HepG2 (cell line): ENCODE measurements around the gene CAPN3. TPM values are rescaled to one million over a fixed set of nuclear protein-coding genes. Genes with fewer than 3 reads are reported as not detected.

ENCODE experiments used
- ATAC-seq: fragments of 200-7000 bp; cut with Tn5 transposase; 3 replicates; pipeline ENCODE4 v1.9.1; 2020; ENCODE audit warnings: mild to moderate bottlenecking, moderate library complexity
- BruUV-seq: library from RNA; stranded (reverse); fragments of 400-500 nt; replicated peaks from 2 replicates; lab custom pipeline; 2021; lab: Mats Ljungman, UMichigan
- CTCF ChIA-PET: fragments of 300-600 bp; formaldehyde crosslinking; extraction: SDS; loops from one replicate; lab custom pipeline; 2021; ENCODE audit warnings: low total read pairs, inconsistent platforms, low intra/inter-chr PET ratio; lab: Yijun Ruan, JAX
- POLR2A ChIA-PET: fragments of 350-600 bp; sonication (Branson Sonifier 250); formaldehyde crosslinking; loops from one replicate; lab custom pipeline; 2020; ENCODE audit warnings: antibody characterized with exemption, inconsistent platforms; lab: Yijun Ruan, JAX
- DNase-seq: peaks from one replicate; pipeline ENCODE4 v3.0.0-alpha.2; 2015; ENCODE audit warnings: low spot score
- FAIRE-seq: peaks from 3 replicates; lab custom pipeline; 2011; peaks lifted over from hg19 to GRCh38; lab: Jason Lieb, UNC
- H2AFZ ChIP-seq: one replicate; pipeline ENCODE4 v1.6.1; 2011; ENCODE audit warnings: low read length, inconsistent platforms
- H3K27ac ChIP-seq: fragments of 300-600 bp; 3 replicates; pipeline ENCODE4 v1.8.0; 2011; ENCODE audit warnings: mixed run types, mild to moderate bottlenecking, mixed read lengths, low read length, inconsistent platforms; ENCODE audit not compliant: insufficient read depth; ENCODE audit errors: extremely low read length
- H3K27me3 ChIP-seq, 2 experiments: fragments of 200-600 bp in 1 of 2; 2 replicates in 1 of 2; 3 replicates in 1 of 2; pipeline versions ENCODE4 v1.6.0 to v1.8.0; 2011; ENCODE audit warnings: low read length in 2 of 2, mild to moderate bottlenecking in 2 of 2, moderate library complexity in 2 of 2, inconsistent platforms in 1 of 2; ENCODE audit not compliant: insufficient read depth in 2 of 2, control insufficient read depth in 1 of 2
- H3K36me3 ChIP-seq, 2 experiments: fragments of 200-600 bp in 1 of 2; replicated peaks in 1 of 2; 2 replicates in 1 of 2; 3 replicates in 1 of 2; pipeline versions ENCODE4 v1.5.1 to v1.8.0; 2011; ENCODE audit warnings: low read length in 2 of 2, inconsistent platforms in 1 of 2; ENCODE audit not compliant: insufficient read depth in 2 of 2, control insufficient read depth in 1 of 2
- H3K4me1 ChIP-seq: 2 replicates; pipeline ENCODE4 v1.5.1; 2012; ENCODE audit warnings: low read length, inconsistent platforms; ENCODE audit not compliant: insufficient read depth
- H3K4me2 ChIP-seq: 2 replicates; pipeline ENCODE4 v1.6.0; 2011; ENCODE audit warnings: low read depth, low read length, inconsistent platforms
- H3K4me3 ChIP-seq, 3 experiments: fragments of 200-600 bp in 1 of 3; sonication (generic), shearing (Covaris generic) in 1 of 3; replicated peaks in 1 of 3; 2 replicates each; pipeline ENCODE4 v1.5.1; 2011 to 2016; ENCODE audit warnings: low read length in 3 of 3, inconsistent platforms in 2 of 3, low read depth in 2 of 3, mild to moderate bottlenecking in 2 of 3, control low read depth in 1 of 3, mixed read lengths in 1 of 3; ENCODE audit not compliant: insufficient read depth in 1 of 3
- H3K79me2 ChIP-seq: one replicate; pipeline ENCODE4 v1.6.1; 2011; ENCODE audit warnings: low read length, inconsistent platforms; ENCODE audit not compliant: insufficient read depth
- H3K9ac ChIP-seq: 2 replicates; pipeline ENCODE4 v1.6.0; 2011; ENCODE audit warnings: mild to moderate bottlenecking, low read depth, low read length, inconsistent platforms; ENCODE audit not compliant: insufficient read depth
- H3K9me3 ChIP-seq: 2 replicates; pipeline ENCODE4 v1.5.1; 2012; ENCODE audit warnings: mild to moderate bottlenecking, low read length
- H4K20me1 ChIP-seq: 2 replicates; pipeline ENCODE4 v1.6.0; 2011; ENCODE audit warnings: inconsistent platforms, mild to moderate bottlenecking, low read length, moderate library complexity; ENCODE audit not compliant: insufficient read depth
- ATF7 ChIP-seq, 2 experiments: fragments of 450-650 bp in 1 of 2; sonication (generic) in 1 of 2; formaldehyde crosslinking in 1 of 2; IDR thresholded peaks; 2 replicates each; pipeline versions ENCODE4 v1.4.0 to v1.6.1; 2016 to 2020; ENCODE audit warnings: antibody characterized with exemption in 1 of 2, mild to moderate bottlenecking in 1 of 2, missing genetic modification reagents in 1 of 2
- DNMT3B ChIP-seq: conservative IDR thresholded peaks from 2 replicates; pipeline ENCODE4 v1.6.1; 2016; ENCODE audit warnings: missing biosample characterization, control low read depth
- FLYWCH1 ChIP-seq: sonication (generic); formaldehyde crosslinking; IDR thresholded peaks from 2 replicates; pipeline ENCODE4 v1.8.1; 2023; ENCODE audit warnings: mild to moderate bottlenecking, missing genetic modification reagents
- GABPA ChIP-seq, 2 experiments: IDR thresholded peaks; 2 replicates each; pipeline ENCODE4 v1.6.1; 2011 to 2016; ENCODE audit warnings: low read depth in 2 of 2, low read length in 1 of 2, missing biosample characterization in 1 of 2, missing genetic modification characterization in 1 of 2
- GFI1 ChIP-seq: sonication (generic); formaldehyde crosslinking; IDR thresholded peaks from 2 replicates; pipeline ENCODE4 v1.5.0; 2020; ENCODE audit warnings: missing genetic modification reagents, mild to moderate bottlenecking, borderline replicate concordance
- HIVEP1 ChIP-seq: sonication (generic); formaldehyde crosslinking; IDR thresholded peaks from 2 replicates; pipeline ENCODE4 v1.4.0; 2020; ENCODE audit warnings: mild to moderate bottlenecking, missing genetic modification reagents
- HNF4A ChIP-seq: sonication (generic); formaldehyde crosslinking; IDR thresholded peaks from 2 replicates; pipeline ENCODE4 v1.4.0; 2020; ENCODE audit warnings: missing genetic modification reagents
- MAFF ChIP-seq: IDR thresholded peaks from 2 replicates; pipeline ENCODE4 v1.6.1; 2011; ENCODE audit warnings: low read depth, low read length, improper control_type of control experiment
- MEIS2 ChIP-seq: sonication (generic); formaldehyde crosslinking; IDR thresholded peaks from 2 replicates; pipeline ENCODE4 v1.9.0; 2021; ENCODE audit warnings: mild to moderate bottlenecking, missing genetic modification reagents
- SATB2 ChIP-seq: sonication (generic); formaldehyde crosslinking; IDR thresholded peaks from 2 replicates; pipeline ENCODE4 v1.5.0; 2020; ENCODE audit warnings: missing genetic modification reagents
- SIX4 ChIP-seq: sonication (generic); formaldehyde crosslinking; IDR thresholded peaks from 2 replicates; pipeline ENCODE4 v1.4.0; 2020; ENCODE audit warnings: missing genetic modification reagents
- SRF ChIP-seq: IDR thresholded peaks from 2 replicates; pipeline ENCODE4 v1.6.1; 2011; ENCODE audit warnings: mild to moderate bottlenecking, low read depth, low read length, moderate library complexity
- THRA ChIP-seq: sonication (generic); formaldehyde crosslinking; IDR thresholded peaks from 2 replicates; pipeline ENCODE4 v1.4.0; 2020; ENCODE audit warnings: missing genetic modification reagents, borderline replicate concordance
- ZKSCAN8 ChIP-seq: IDR thresholded peaks from 2 replicates; pipeline ENCODE4 v1.6.1; 2016; ENCODE audit warnings: borderline replicate concordance, missing genetic modification reagents, missing compliant biosample characterization
- ZNF30 ChIP-seq: sonication (generic); formaldehyde crosslinking; IDR thresholded peaks from 2 replicates; pipeline ENCODE4 v1.5.0; 2020; ENCODE audit warnings: mild to moderate bottlenecking, missing genetic modification reagents
- ZNF326 ChIP-seq: sonication (generic); formaldehyde crosslinking; IDR thresholded peaks from 2 replicates; pipeline ENCODE4 v1.4.0; 2020; ENCODE audit warnings: missing genetic modification reagents, borderline replicate concordance
- ZNF382 ChIP-seq: sonication (generic); formaldehyde crosslinking; IDR thresholded peaks from 2 replicates; pipeline ENCODE4 v1.5.0; 2020; ENCODE audit warnings: missing genetic modification reagents, mild to moderate bottlenecking, borderline replicate concordance
- ZNF550 ChIP-seq: sonication (generic); formaldehyde crosslinking; IDR thresholded peaks from 2 replicates; pipeline ENCODE4 v1.4.0; 2020; ENCODE audit warnings: mild to moderate bottlenecking, missing genetic modification reagents, borderline replicate concordance
- ZSCAN22 ChIP-seq: sonication (generic); formaldehyde crosslinking; IDR thresholded peaks from 2 replicates; pipeline ENCODE4 v1.4.0; 2020; ENCODE audit warnings: mild to moderate bottlenecking, missing genetic modification reagents
- WGBS: methylation state at CpG from one replicate; pipeline ENCODE4 v1.1.6; 2017; ENCODE audit warnings: low lambda C conversion rate; 5-methylcytosine and 5-hydroxymethylcytosine counted together
- in situ Hi-C: cut with HindIII; loops from 2 replicates; pipeline ENCODE4 v1.10.0; 2017; ENCODE audit warnings: low pct_unique_long_range_greater_than_20kb; ENCODE audit not compliant: extremely low pct_ligation_motif_present
- intact Hi-C: fragments of 100-400 bp; cut with micrococcal nuclease; formaldehyde crosslinking; loops from one replicate; pipeline ENCODE4 v1.10.0; 2022; ENCODE audit not compliant: unreplicated experiment
- polyA plus RNA-seq, 8 experiments: library from polyadenylated mRNA; depleted of rRNA in 3 of 8; stranded (reverse) in 7 of 8; unstranded in 1 of 8; fragments of >200 nt; fragmentation: Illumina TruSeq in 4 of 8; extraction: Trizol in 4 of 8; gene quantifications; 2 replicates each; pipeline versions ENCODE4 v1.2.1 to v1.2.3, GENCODE V29; 2011 to 2016; ENCODE audit warnings: low read depth in 4 of 8, missing spikeins in 1 of 8, mixed read lengths in 1 of 8; ENCODE audit not compliant: insufficient read depth in 1 of 8
- total RNA-seq, 5 experiments: library from RNA; depleted of rRNA; stranded (reverse); fragments of >200 nt; fragmentation: Illumina TruSeq; extraction: Trizol; gene quantifications; 2 replicates each; pipeline ENCODE4 v1.2.3, GENCODE V29; 2016; ENCODE audit warnings: low read depth in 1 of 5
- TF ChIP-seq, protein P1 (sequence below): sonication (generic); formaldehyde crosslinking; IDR thresholded peaks from 2 replicates; pipeline ENCODE4 v1.5.0; 2020; ENCODE audit warnings: mild to moderate bottlenecking, low read depth, missing genetic modification reagents, borderline replicate concordance
- TF ChIP-seq, protein P2 (sequence below): sonication (generic); formaldehyde crosslinking; IDR thresholded peaks from 2 replicates; pipeline ENCODE4 v1.8.0; 2022; ENCODE audit warnings: mild to moderate bottlenecking, missing genetic modification reagents
- TF ChIP-seq, protein P3 (sequence below): sonication (generic); formaldehyde crosslinking; IDR thresholded peaks from 2 replicates; pipeline ENCODE4 v1.8.0; 2023; ENCODE audit warnings: mild to moderate bottlenecking, missing genetic modification reagents

The CAPN3 gene
- total and polyA plus RNA-seq, 2 of the 13 experiments (the other 11 are each of a cell fraction or from before 2014, with no cell fraction given): 1.3 to 4.6 TPM

DNA sequence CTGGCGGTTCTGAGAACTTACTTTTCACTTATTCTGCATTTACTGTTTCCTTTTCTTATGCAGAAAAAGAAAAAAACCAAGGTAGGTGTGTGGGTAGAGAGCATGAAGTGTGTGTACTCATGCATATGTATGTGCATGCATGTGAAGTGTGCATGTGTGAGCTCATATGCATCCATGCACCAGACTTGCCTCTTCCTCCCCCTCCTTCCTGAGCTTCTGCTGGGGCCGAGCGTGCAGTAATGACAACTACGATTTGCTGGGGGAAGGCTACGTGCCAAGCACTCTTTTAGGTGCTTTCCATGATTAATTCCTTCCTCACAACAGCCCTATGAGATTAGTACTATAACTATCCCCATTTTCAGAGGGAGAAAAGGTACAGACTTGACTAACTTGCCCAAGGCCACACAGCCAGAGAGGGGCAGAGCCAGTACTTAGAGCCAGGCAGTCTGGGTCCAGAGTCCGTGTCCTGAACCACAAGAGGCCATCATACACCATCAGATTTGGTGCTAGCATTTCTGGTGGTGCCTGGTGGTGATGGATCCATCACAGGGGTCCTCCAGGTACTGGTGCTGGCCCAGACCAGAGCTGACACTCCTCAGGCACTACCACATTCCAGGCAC lies 46.7 kb downstream of the CAPN3 start:
- peak; percentile 87 for FAIRE-seq
- ChIA-PET POLR2A (interaction anchor here (1.1 to 1.9 kb wide), 2 partner anchors 14 to 132 kb away, joined by 5 to 7 read pairs; partner anchors contain the start of gene TMEM87A), CTCF (no interaction called here)
- H3K4me2 ChIP-seq: peak overlapping the region; percentile 48
- intact Hi-C loops (no loop called here), in situ Hi-C loops (no loop called here)
- H2AFZ ChIP-seq: no peak overlapping the region
- no peaks in the 10 kb centered on the region for H3K79me2 ChIP-seq
- H3K36me3 ChIP-seq: 0 out of 5 replicates have a peak, but pooled peaks cover 0 to 4% of the 10 kb centered on the region in 2 experiments
- BruUV-seq: no TSS peak
- H3K27me3 ChIP-seq: no peaks in the 10 kb centered on the region
- H4K20me1 ChIP-seq: no peaks in the 10 kb centered on the region
- H3K27ac ChIP-seq: peak overlapping the region; percentile 28
- peak; percentile 58 for DNase-seq
- H3K4me1 ChIP-seq: peaks cover 38% of the 10 kb centered on the region
- WGBS: 74% methylated on average over 5 of the region's 6 CpGs
- no peak overlapping the region for H3K4me3 ChIP-seq
- H3K9ac ChIP-seq: no peak overlapping the region
- no peaks in the 10 kb centered on the region for H3K9me3 ChIP-seq
- peak; percentile 84 for ATAC-seq
- TF ChIP-seq SATB2 (CRISPR knock-in tag) (no peak), ATF7 (IDR thresholded peaks at IDR 0.05) (no peak), ATF7 (CRISPR knock-in tag; IDR thresholded peaks at IDR 0.05) (no peak), SRF (no peak), SIX4 (CRISPR knock-in tag) (no peak), ZKSCAN8 (CRISPR knock-in tag) (no peak), THRA (CRISPR knock-in tag) (peak; percentile 68; the same call in 1 of the 2 replicates), ZNF550 (CRISPR knock-in tag) (no peak), FLYWCH1 (CRISPR knock-in tag) (no peak), GABPA (IDR thresholded peaks at IDR 0.05; ENCODE audit: low read depth, low read length) (no peak), GABPA (CRISPR knock-in tag; IDR thresholded peaks at IDR 0.05; ENCODE audit: low read depth) (no peak), ZNF30 (CRISPR knock-in tag) (no peak), HIVEP1 (CRISPR knock-in tag) (no peak), ZSCAN22 (CRISPR knock-in tag) (peak; percentile 88), ZNF382 (CRISPR knock-in tag) (no peak), DNMT3B (no peak), GFI1 (CRISPR knock-in tag) (no peak), MEIS2 (CRISPR knock-in tag) (no peak), ZNF326 (CRISPR knock-in tag) (no peak), HNF4A (peak; percentile 92), MAFF (no peak)
- TF ChIP-seq, protein P1, sequence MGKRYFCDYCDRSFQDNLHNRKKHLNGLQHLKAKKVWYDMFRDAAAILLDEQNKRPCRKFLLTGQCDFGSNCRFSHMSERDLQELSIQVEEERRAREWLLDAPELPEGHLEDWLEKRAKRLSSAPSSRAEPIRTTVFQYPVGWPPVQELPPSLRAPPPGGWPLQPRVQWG (CRISPR knock-in tag): no peak
- TF ChIP-seq, protein P2, sequence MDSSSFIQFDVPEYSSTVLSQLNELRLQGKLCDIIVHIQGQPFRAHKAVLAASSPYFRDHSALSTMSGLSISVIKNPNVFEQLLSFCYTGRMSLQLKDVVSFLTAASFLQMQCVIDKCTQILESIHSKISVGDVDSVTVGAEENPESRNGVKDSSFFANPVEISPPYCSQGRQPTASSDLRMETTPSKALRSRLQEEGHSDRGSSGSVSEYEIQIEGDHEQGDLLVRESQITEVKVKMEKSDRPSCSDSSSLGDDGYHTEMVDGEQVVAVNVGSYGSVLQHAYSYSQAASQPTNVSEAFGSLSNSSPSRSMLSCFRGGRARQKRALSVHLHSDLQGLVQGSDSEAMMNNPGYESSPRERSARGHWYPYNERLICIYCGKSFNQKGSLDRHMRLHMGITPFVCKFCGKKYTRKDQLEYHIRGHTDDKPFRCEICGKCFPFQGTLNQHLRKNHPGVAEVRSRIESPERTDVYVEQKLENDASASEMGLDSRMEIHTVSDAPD (CRISPR knock-in tag): 0 out of 2 replicates have a peak, but pooled peaks have one; percentile 59
- TF ChIP-seq, protein P3, sequence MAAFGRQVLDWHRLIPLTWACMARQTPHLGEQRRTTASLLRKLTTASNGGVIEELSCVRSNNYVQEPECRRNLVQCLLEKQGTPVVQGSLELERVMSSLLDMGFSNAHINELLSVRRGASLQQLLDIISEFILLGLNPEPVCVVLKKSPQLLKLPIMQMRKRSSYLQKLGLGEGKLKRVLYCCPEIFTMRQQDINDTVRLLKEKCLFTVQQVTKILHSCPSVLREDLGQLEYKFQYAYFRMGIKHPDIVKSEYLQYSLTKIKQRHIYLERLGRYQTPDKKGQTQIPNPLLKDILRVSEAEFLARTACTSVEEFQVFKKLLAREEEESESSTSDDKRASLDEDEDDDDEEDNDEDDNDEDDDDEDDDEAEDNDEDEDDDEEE (CRISPR knock-in tag): no peak
